GM21825 (cell line): Measurements from ENCODE around the gene GPSM1.

Experiments used
- ATAC-seq: cut with Tn5 transposase; IDR thresholded peaks from one replicate; pipeline ENCODE4 v1.9.1; 2021; ENCODE audit warnings: mild to moderate bottlenecking, moderate library complexity; ENCODE audit not compliant: unreplicated experiment

Gene GPSM1

DNA sequence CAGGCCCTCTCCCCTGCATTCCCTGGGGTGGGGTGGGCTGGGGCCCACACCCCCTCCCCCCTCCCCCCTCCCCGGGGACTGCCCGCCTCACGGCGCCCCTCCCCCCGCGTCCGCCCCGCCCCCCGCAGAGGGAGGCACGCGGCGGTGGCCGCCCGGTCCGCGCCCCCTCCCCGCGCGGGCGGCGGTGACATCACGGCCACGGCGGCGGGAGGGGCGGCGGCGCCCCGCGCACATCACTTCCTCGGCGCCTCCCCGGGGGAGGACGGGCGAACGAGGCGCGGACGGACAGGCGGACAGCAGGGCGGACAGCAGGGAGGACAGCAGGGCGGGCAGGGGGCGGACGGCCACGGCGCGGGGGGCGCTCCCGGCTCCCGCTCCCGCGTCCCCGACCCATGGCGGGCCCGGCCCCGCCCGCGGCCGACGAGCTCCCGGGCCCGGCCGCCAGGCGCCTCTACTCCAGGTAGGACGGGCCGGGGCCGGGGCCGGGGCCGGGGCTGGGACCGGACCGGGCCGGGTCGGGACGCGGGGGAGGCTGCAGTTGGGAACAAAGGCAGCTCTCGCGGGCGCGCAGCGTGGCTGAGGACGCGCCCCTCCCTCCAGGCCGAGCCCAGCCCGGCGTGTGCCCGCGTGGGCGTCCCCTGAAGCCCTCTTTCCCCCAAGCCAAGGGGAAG is at the start of gene GPSM1:
Gene GPSM1, plus strand, starts transcription at position 236 of the 671 bp plus-strand sequence. Its CDS starts 157 bp downstream, at position 393.
- ATAC-seq, result no peak

GRCh38 chr9:136277746-136278145 is 49.6 kb upstream of the GPSM1 start:
- no peak for ATAC-seq

DNA sequence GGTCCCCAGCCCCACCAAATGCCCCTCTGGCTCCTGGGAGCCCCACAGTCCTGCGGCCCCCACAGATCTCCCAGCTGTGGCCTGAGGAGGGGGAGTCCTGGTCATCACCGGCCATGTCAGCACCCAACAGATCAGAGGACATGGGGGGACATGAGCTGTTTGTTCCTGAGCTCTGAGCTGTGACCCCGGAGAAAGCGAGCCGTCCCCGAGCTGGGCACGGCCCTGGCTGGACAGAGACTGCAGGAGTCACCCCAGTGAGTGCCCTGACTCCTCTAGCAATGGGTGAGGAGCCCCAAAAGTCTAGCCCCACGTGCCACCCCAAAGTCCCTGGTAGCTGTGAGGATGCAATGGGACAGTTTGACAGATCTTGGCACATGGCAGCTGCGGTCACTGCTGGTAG is 49.1 kb upstream of the GPSM1 start:
- ATAC-seq, result no peak

DNA sequence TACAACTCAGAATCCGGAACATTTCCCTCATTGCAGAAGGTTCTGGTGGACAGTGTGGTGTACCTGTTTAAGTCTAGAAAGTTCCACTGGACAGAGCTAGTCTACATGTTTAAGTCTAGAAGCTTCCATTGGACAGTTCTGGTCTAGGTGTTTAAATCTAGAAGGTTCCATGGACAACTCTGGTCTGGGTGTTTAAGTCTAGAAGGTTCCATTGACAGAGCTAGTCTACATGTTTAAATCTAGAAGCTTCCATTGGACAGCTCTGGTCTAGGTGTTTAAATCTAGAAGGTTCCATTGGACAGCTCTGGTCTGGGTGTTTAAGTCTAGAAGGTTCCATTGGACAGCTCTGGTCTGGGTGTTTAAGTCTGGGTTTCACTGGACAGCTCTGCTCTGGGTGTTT is 48.4 kb upstream of the GPSM1 start:
- ATAC-seq, result no peak

DNA sequence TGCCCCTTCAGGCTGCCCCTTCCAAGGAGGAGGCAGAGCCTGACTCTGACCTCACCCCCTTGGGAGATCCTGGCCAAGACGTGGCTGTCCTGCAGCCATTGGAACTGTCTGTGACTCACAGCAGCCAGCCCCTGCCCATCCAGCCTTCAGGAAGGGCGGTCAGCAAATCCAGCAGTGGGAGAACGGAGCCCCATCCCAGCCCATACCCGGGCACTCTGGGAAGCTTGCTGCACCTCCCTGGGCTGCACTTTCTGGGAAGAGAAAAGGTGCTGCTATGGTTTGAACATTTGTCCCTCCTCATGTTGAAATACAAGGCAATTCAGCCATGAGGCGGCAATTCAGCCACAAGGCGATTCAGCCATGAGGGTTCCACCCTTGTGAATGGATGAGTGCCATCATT is 47.9 kb upstream of the GPSM1 start:
- ATAC-seq, result no peak

- no peak for ATAC-seq
These were observed 46.6 kb upstream of the GPSM1 start for GRCh38 chr9:136280535-136281315.

DNA sequence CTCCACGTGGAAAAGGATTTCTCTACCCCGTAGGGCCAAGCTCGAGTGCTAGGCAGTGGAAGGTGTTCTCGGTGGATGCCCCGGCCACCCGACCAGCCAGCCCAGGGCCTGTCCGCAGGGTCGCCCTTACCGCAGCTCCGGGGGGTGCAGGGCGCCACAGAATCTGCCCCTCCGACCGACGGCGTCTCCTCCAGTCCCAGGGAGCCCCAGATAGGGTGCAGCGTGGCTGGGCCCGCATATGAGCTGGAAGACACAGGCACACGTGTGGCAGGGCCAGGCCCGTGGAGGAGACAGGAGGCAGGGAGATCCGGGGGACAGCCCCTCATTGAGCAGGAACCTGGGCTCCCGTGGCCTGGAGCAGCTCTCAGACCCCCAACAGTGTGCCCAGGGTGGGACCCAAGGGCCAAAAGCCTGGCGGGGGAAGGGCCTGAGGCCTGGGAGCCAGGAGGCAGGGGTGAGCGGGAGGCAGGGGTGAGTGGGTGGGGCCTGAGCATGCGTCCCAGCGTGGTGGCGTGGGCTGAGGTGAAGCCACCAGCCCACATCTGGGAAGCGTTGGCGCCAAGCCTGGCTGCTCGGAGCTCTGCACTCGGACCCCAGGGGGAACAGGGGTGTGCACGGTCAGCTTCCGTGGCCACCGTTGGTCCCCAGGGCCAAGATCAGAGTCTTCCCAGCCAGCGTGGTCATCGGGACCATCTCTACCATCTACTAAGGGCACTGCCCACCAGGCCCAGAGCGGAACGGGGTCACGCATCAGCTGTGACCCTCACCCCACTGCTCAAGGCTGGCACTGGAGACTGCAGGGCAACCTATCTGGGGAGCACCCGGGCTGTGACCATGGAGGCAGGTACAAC is 45.7 kb upstream of the GPSM1 start:
- ATAC-seq, result no peak

- no peak for ATAC-seq
These were observed 45.0 kb upstream of the GPSM1 start for GRCh38 chr9:136282272-136282861.

DNA sequence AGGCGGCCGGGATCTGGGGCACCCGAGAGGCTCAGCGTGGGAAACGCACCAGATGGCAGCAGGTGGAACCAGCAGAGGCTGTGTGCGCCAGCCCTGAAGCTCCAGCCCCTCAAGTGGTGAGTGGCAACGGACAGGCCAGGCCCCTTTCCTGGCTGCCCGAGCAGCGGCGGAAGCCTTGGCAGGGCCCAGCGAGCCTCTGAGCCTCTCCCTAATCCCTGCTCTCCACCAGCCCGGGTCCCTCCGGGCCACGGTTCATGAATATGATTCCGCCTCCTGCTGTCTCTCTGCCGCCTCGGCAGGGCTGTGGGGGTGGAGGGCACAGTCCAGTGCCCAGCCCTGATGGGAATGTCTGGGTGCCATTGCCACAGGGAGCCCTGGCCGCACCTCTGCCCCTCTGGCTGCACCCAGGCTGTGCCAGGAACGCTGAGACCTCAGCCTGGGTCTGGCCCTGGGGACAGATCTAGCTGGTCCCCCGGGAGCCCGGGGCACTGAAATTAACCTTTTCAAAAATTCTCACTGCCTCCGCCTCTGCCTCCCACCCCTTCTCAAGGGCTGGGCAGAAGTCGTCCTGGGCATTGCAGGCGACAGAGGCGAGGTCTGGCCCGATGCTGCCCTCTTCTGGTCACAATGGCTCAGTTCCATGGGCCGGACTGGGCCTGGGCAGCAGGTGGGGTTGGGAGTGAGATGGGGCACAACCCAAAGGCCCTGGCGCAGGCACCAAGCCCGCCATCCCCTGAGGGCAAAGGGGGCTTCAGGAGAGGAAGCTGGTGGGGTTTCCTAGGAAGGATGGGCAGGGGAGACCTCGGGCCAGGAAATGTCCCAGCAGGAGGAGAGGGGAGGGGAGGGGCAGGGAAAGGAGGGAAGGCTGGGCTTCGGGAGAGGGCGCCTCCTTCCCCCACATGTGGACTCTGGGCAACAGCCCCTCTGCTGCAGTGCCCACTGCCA is 43.8 kb upstream of the GPSM1 start:
- ATAC-seq, result peak; percentile 62

GRCh38 chr9:136284311-136284710 is 43.0 kb upstream of the GPSM1 start:
- no peak for ATAC-seq

DNA sequence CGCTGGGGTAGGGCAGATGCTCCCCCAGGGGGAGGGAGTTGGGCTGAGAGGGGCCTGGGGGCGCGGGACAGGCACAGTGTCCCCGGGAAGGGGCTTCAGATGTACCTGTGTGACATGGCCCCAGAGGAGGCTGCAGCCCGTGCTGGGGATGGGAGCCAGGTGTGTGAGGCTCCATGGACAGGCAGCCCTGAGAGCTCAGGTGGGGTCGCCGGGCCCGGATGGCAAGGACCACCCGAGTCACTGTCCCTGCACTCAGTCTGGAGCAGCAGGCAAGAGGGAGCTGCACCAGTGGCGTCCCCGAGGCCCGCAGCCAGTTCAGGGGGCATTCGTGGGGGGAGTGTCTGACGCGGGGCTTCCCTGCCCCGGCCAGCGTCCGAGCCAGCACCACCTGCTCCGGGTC is 42.4 kb upstream of the GPSM1 start:
- no peak for ATAC-seq

DNA sequence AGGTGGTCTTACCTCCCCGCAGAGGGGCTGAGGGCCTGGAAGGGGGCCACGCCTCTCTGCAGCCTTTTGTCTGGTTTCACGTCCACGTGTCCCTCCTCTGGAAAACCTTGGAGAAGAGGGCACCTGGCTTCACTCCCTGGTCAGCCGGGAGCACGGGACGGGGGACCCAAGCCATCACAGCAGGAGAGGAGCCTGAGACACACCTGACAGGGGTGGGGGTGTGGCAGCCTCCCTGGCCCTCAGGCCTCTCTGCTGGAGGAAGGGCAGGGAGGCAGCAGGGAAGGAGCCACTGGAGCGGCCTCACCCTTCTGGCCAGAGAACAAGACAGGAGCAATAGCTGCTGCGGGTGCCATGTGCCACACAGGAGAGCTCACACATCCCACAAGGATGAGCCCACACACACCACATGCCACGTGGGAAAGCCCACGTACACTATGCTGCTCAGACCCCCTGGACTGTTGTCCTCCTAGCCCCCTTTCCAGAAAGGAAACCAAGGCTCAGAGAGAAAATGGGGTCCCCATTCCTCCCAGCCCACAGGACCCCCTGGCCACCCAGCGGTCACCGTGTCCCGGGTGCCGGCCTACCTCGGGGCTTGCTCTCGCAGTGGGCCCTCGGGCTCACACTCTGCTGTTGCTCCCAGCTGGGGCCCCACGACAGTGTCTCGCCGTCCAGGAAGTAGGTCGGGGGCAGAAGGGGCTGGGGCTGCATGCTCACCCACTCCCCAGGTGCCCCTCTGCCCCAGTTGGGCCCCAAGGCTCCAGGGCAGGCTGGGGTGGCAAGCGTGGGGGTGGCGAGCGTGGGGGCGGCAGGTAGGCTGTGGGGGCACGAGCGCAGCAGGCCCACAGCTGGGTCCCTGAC is 41.6 kb upstream of the GPSM1 start:
- no peak for ATAC-seq

DNA sequence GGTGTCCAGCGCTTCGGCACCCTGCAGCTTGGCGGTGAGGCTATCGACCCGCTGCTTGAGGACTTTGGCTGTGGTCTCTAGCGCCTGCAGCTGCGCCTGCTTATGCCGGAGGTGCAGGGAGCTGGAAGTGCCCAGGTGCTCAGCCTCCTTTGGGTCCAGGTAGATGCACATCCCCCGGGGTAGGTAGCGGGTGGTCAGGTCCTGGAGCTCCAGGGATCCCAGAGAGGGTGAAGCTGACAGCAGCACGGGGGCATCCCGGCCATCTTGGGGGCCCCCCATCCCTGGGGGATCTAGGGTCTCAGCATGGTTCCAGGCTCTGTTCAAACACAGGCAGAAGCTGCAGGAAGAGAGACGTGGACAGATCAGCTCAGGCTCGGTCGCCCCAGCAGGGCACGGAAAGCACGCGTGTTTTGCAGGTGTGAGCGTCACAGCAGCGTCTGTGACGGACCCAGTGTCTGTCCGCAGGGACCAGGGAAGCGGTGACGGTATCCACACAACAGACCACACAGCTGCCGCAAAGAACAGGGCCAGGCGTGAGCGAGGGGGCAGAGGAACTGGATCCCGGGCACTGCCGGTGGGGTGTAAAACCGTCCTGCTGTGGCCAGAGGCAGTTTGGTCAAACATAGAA is 40.9 kb upstream of the GPSM1 start:
- ATAC-seq, result no peak

DNA sequence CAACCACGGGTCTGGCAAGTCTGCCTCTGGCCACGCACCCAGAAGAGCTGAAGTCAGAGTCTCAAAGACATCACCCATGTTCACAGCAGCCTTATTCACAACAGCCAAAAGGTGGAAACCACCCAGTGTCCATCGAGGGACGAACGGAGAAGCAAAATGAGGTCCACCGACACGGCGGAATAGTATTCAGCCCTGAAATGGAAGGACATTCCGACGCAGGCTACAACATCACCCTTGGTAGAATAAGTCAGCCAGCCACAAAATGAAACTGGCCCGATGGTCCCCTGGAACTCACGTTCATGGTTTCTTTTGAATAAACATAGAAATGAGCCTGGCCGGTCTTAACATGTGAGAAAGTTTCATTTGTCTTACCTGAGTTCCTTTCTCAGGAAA is 40.4 kb upstream of the GPSM1 start:
- ATAC-seq, result no peak

DNA sequence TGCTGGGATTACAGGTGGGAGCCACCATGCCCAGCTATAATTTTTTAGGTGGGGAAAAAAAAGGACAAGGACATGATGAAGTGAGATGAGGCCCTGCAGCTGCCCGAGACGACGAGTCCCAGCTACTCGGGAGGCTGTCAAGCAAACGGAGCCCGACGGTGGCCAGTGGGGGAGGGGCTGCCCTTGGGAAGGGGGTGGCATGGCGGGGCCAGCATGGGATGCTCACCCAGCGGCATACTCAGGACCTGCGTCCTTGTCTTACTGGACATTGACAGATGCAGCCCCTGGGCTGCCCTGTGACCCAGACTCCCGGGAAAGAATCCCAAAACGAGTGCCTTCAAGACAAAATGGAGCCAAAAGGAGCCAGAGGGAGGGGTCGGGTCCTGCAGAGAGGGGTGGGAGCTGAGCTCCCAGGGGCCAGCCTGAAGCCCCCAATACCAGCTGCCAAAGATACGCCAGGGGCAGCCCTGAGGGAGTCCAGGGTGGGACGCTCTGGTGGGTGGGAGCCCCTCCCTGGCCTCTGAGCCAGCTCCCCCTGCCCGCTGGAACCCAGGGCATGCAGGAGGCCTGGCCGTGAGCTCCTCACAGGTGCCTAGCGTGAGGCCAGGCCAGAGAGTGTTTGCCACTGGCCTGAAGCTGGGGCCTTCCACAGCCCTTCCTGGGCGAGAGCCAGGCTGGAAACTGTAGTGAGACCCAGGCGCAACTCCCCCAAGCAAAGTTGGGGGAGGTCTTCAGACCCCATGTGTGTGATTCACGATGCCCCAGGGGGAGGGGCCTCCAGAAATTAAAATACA is 39.2 kb upstream of the GPSM1 start:
- no peak for ATAC-seq

DNA sequence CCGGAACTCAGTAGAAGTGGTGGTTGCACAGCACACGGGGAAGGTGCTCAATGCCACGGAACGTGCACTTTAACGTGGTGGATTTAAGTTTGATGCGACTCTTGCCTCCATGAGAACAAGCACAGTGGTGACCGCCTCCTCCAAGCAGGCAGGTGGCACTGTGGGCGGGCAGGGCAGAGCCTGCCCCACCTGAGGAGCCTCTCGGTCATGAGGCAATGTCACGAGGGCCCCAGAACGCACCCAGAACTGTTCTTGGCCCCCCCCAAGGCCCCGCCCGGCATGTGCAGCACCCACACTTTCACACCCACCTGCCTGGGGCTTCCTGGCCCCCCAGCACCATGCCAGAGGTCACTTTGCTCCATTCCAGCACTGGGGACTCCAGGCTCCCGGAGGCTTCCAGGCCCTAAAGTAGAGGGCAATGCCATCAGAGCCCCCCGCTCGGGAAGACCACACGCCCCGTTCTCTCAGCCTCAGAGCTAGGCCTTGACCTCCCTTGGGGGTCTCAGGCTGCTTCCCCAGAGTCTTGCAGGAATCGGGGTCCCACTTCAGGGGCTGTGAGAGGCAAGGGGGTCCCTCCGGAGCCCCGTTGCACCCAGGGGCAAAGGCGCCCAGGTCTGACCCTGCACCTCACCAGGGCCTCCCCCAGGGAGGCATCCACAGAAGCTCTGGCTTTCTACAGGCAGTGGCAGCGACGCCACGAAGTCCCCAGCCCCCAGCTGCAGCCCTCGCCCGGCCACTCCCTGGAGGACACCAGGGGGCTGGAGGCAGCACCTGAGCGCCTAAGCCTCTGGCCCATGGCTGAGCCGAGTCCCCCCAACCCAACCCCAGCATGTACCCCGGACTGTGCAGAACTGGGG is 37.5 kb upstream of the GPSM1 start:
- no peak for ATAC-seq

- ATAC-seq, result no peak
These were observed 36.8 kb upstream of the GPSM1 start for GRCh38 chr9:136290508-136291000.
